ENCODE measurements around the gene BRAT1. TPM values are rescaled to one million over a fixed set of nuclear protein-coding genes. Genes with fewer than 3 reads are reported as not detected.

BRAT1 gene
- total RNA-seq, 1 donor from 2014 or later = 19.7 TPM

DNA sequence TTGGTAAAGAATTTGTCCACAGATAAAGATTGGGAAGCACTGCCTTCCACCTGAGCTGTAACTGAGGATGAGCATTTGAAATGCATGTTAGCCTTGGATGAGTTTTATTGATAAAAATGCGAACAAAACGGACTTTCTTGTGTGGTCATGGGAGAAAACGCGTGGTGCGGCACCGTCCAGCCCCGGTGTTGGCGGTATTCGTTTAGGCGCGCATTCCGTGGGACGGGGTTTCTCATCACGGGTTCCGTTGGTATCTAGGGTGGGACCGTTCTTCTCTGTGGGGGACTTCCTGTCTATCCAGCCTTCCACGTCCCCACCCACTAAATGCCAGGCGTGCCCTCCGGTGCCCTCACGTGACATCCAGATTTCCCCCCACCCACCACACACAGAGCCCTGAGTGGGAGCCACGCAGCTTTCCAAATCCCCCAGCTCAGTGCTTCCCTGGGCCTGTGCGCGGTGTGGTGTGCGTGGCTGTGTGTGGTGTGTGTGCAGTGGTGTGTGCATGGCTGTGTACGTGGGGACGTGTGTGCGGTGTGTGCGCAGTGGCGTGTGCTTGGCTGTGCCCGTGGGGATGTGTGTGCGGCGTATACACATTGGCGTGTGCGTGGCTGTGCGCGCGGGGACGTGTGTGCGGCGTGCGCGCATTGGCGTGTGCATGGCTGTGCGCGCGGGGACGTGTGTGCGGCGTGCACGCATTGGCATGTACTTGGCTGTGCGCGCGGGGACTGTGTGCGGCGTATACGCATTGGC lies 21.6 kb upstream of the BRAT1 start:
- Histone ChIP-seq H3K9me3 (ENCODE audit: insufficient read depth, low read depth, low read length) (no peaks in the 10 kb centered on the region), H3K36me3 (ENCODE audit: insufficient read depth, low read length) (no peaks in the 10 kb centered on the region), H3K9ac (ENCODE audit: low read length) (no peak overlapping the region), H3K27ac (ENCODE audit: low read depth, low read length) (no peak overlapping the region), H3K4me1 (ENCODE audit: insufficient read depth, low read length) (peaks cover 8% of the 10 kb centered on the region), H3K27me3 (ENCODE audit: insufficient read depth, low read length) (no peaks in the 10 kb centered on the region), H3K79me2 (ENCODE audit: insufficient read depth, low read length) (no peaks in the 10 kb centered on the region), H3K4me3 (ENCODE audit: insufficient read depth, low read depth, low read length) (no peak overlapping the region), H2AFZ (ENCODE audit: low read depth, low read length) (no peak overlapping the region), H3K4me2 (ENCODE audit: low read length) (no peak overlapping the region), H4K20me1 (ENCODE audit: insufficient read depth, low read length) (no peaks in the 10 kb centered on the region)
- FAIRE-seq = no peak
- no peak for TF ChIP-seq EZH2 (IDR thresholded peaks at IDR 0.05; ENCODE audit: insufficient read depth, low read length)
- TF ChIP-seq, protein P1, sequence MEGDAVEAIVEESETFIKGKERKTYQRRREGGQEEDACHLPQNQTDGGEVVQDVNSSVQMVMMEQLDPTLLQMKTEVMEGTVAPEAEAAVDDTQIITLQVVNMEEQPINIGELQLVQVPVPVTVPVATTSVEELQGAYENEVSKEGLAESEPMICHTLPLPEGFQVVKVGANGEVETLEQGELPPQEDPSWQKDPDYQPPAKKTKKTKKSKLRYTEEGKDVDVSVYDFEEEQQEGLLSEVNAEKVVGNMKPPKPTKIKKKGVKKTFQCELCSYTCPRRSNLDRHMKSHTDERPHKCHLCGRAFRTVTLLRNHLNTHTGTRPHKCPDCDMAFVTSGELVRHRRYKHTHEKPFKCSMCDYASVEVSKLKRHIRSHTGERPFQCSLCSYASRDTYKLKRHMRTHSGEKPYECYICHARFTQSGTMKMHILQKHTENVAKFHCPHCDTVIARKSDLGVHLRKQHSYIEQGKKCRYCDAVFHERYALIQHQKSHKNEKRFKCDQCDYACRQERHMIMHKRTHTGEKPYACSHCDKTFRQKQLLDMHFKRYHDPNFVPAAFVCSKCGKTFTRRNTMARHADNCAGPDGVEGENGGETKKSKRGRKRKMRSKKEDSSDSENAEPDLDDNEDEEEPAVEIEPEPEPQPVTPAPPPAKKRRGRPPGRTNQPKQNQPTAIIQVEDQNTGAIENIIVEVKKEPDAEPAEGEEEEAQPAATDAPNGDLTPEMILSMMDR (IDR thresholded peaks at IDR 0.05; ENCODE audit: insufficient read depth, low read depth, low read length) = no peak
- Mint-ChIP-seq H3K4me3 (ENCODE audit: unreplicated experiment) (no peak overlapping the region), H3K36me3 (ENCODE audit: low read depth, unreplicated experiment) (peaks cover 19% of the 10 kb centered on the region), H3K4me1 (ENCODE audit: low read depth, unreplicated experiment) (peaks cover 13% of the 10 kb centered on the region), H3K9me3 (ENCODE audit: unreplicated experiment) (no peaks in the 10 kb centered on the region), H3K27ac (ENCODE audit: unreplicated experiment) (no peak overlapping the region), H3K27me3 (ENCODE audit: low read depth, unreplicated experiment) (no peaks in the 10 kb centered on the region)
- DNase-seq (ENCODE audit: low read depth) = no peak

GRCh38 chr7:2575733-2576340 lies 20.5 kb upstream of the BRAT1 start:
- TF ChIP-seq EZH2 (IDR thresholded peaks at IDR 0.05; ENCODE audit: insufficient read depth, low read length) = no peak
- TF ChIP-seq, protein P1 (IDR thresholded peaks at IDR 0.05; ENCODE audit: insufficient read depth, low read depth, low read length) = no peak
- no peaks in the 10 kb centered on the region for H3K36me3 ChIP-seq (ENCODE audit: insufficient read depth, low read length)
- H3K27me3 ChIP-seq (ENCODE audit: insufficient read depth, low read length) = no peaks in the 10 kb centered on the region
- H2AFZ ChIP-seq (ENCODE audit: low read depth, low read length) = no peak overlapping the region
- Mint-ChIP-seq H3K27me3 (ENCODE audit: low read depth, unreplicated experiment) (no peaks in the 10 kb centered on the region), H3K4me3 (ENCODE audit: unreplicated experiment) (no peak overlapping the region), H3K36me3 (ENCODE audit: low read depth, unreplicated experiment) (peaks cover 19% of the 10 kb centered on the region), H3K27ac (ENCODE audit: unreplicated experiment) (no peak overlapping the region), H3K4me1 (ENCODE audit: low read depth, unreplicated experiment) (peaks cover 20% of the 10 kb centered on the region), H3K9me3 (ENCODE audit: unreplicated experiment) (no peaks in the 10 kb centered on the region)
- no peaks in the 10 kb centered on the region for H3K79me2 ChIP-seq (ENCODE audit: insufficient read depth, low read length)
- H3K4me2 ChIP-seq (ENCODE audit: low read length) = no peak overlapping the region
- no peaks in the 10 kb centered on the region for H3K9me3 ChIP-seq (ENCODE audit: insufficient read depth, low read depth, low read length)
- peak; percentile 85 for DNase-seq (ENCODE audit: low read depth)
- H3K9ac ChIP-seq (ENCODE audit: low read length) = no peak overlapping the region
- H3K27ac ChIP-seq (ENCODE audit: low read depth, low read length) = no peak overlapping the region
- H3K4me3 ChIP-seq (ENCODE audit: insufficient read depth, low read depth, low read length) = no peak overlapping the region
- H3K4me1 ChIP-seq (ENCODE audit: insufficient read depth, low read length) = peaks cover 14% of the 10 kb centered on the region
- no peak for FAIRE-seq
- no peaks in the 10 kb centered on the region for H4K20me1 ChIP-seq (ENCODE audit: insufficient read depth, low read length)

Measured in astrocyte (in vitro differentiated cells and primary cell).